Measurements from ENCODE around the gene NUDCD2.
A peak's percentile ranks its signal among the peaks of the same experiment; 100 is the strongest.
"Not testable (repeated sequence)": the region's sequence is repeated elsewhere in the genome, so short reads cannot be mapped to it uniquely, and the experiment has no call there.

NUDCD2 gene

DNA sequence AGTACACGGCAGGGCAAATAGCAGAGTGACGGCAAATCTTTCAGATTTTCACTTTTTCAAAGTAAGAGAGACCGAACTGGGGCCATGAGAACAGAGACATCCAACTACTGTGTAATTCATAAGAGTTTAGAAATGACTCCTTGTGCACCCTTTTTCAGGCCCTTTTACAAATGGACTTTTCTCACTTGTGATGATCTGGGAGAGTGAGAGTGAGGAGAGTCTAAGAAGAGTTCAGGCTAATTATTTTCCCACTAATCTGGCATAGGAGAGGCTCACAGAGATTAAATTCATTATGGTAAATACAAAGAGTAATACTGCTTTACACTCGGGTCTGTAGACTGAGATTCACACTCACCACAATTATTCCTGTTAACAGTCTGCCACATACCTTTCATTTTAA, 23.4 kb downstream of the NUDCD2 start:
- Histone ChIP-seq H3K36me3 (peaks cover 14% of the 10 kb centered on the region), H3K4me3 (ENCODE audit: low read depth in 1 of 2, low read length in 1 of 2) (peak overlapping the region in 1 of 2 experiments; percentile 97), H3K9me3 (no peaks in the 10 kb centered on the region), H3K4me1 (ENCODE audit: control insufficient read depth in 1 of 2, insufficient read depth in 1 of 2, low read depth in 1 of 2, low read length in 1 of 2) (peaks cover 19 to 22% of the 10 kb centered on the region in 2 experiments), H3K27ac (no peak overlapping the region), H3K27me3 (no peaks in the 10 kb centered on the region)
- TF ChIP-seq, protein P1, sequence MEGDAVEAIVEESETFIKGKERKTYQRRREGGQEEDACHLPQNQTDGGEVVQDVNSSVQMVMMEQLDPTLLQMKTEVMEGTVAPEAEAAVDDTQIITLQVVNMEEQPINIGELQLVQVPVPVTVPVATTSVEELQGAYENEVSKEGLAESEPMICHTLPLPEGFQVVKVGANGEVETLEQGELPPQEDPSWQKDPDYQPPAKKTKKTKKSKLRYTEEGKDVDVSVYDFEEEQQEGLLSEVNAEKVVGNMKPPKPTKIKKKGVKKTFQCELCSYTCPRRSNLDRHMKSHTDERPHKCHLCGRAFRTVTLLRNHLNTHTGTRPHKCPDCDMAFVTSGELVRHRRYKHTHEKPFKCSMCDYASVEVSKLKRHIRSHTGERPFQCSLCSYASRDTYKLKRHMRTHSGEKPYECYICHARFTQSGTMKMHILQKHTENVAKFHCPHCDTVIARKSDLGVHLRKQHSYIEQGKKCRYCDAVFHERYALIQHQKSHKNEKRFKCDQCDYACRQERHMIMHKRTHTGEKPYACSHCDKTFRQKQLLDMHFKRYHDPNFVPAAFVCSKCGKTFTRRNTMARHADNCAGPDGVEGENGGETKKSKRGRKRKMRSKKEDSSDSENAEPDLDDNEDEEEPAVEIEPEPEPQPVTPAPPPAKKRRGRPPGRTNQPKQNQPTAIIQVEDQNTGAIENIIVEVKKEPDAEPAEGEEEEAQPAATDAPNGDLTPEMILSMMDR (IDR thresholded peaks at IDR 0.05) = no peak

DNA sequence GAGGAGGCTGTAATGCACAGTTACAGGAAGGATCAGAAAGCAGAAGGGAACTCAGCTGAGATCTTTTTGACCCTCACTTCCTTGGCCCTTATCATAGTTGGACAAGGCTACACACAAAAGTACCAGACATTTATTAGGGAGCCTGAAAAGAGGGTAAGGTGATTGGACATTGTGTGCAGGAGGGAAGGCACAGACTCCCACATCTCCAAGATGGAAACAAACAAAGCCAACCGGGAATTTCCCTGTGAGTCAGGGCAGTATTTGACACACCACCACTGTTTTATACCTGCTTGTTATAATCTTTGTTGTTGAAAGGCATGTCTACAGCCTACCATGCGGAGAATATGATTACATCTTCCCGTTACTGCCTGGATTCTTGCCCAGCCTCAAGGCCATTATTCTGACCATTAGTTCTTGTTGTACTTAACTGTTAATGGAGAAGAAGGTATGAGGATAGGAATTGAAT, 25.5 kb downstream of the NUDCD2 start:
- Histone ChIP-seq H3K4me3 (ENCODE audit: low read depth in 1 of 2, low read length in 1 of 2) (no peak overlapping the region), H3K4me1 (ENCODE audit: control insufficient read depth in 1 of 2, insufficient read depth in 1 of 2, low read depth in 1 of 2, low read length in 1 of 2) (peaks cover 19 to 22% of the 10 kb centered on the region in 2 experiments), H3K27me3 (no peaks in the 10 kb centered on the region), H3K27ac (no peak overlapping the region), H3K9me3 (no peaks in the 10 kb centered on the region), H3K36me3 (no peaks in the 10 kb centered on the region)
- TF ChIP-seq, protein P1 (IDR thresholded peaks at IDR 0.05) = no peak

DNA sequence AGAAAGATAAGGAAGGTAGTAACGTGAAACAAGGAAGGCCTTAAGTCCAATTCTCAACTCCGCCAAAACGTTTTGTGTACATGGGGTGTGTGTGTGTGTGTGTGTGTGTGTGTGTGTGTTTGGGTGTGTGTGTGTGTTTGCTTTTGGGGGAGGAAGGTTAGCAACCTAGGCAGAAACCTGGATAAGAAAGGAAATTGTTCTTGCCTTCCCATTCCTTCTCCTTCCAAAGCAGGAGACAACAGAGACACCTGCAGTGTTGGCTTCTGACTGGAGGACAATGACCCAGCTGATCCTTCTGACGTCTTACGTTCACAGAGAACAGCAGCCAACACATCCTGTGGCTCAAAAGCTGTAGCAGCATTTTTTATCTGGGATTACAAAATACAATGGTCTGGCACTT, 26.6 kb downstream of the NUDCD2 start:
- Histone ChIP-seq H3K27ac (no peak overlapping the region), H3K27me3 (no peaks in the 10 kb centered on the region), H3K4me3 (ENCODE audit: low read depth in 1 of 2, low read length in 1 of 2) (no peak overlapping the region), H3K4me1 (ENCODE audit: control insufficient read depth in 1 of 2, insufficient read depth in 1 of 2, low read depth in 1 of 2, low read length in 1 of 2) (peaks cover 11 to 12% of the 10 kb centered on the region in 2 experiments), H3K9me3 (no peaks in the 10 kb centered on the region), H3K36me3 (no peaks in the 10 kb centered on the region)
- TF ChIP-seq, protein P1 (IDR thresholded peaks at IDR 0.05) = no peak

DNA sequence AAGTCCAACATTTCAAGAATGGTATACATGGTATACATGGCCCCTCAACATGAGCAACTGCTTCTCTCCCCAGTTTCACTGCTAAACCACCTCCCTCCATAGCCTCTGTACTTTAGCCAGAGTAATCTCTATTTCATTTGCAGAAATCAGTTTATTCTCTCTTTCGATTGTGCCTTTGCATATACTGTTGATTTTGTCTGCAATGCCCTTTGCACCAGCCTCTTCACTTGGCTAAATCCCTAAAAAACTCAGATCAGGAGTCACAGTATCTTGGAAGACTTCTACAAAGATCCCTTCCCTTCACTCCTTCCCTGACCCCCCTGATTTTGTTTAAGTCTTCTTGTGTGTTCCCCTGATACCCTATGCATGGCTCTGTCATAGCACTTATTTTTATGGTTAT, 27.4 kb downstream of the NUDCD2 start:
- Histone ChIP-seq H3K4me3 (ENCODE audit: low read depth in 1 of 2, low read length in 1 of 2) (no peak overlapping the region), H3K36me3 (no peaks in the 10 kb centered on the region), H3K27me3 (no peaks in the 10 kb centered on the region), H3K27ac (no peak overlapping the region), H3K4me1 (ENCODE audit: control insufficient read depth in 1 of 2, insufficient read depth in 1 of 2, low read depth in 1 of 2, low read length in 1 of 2) (peaks cover 5 to 6% of the 10 kb centered on the region in 2 experiments), H3K9me3 (no peaks in the 10 kb centered on the region)
- TF ChIP-seq, protein P1 (IDR thresholded peaks at IDR 0.05) = no peak

DNA sequence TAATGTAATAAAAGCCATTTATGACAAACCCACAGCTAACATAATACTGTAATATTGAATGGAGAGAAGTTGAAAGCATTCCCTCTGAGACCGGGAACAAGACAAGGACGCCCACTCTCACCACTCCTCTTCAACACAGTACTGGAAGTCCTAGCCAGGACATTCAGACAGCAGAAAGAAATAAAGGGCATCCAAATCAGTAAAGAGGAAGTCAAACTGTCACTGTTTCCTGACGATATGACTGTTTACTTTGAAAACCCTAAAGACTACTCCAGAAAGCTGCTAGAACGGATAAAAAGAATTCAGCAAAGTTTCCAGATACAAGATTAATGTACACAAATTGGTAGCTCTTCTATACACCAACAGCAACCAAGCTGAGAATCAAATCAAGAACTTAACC, 33.8 kb downstream of the NUDCD2 start:
- not testable (repeated sequence) for H3K27ac ChIP-seq

DNA sequence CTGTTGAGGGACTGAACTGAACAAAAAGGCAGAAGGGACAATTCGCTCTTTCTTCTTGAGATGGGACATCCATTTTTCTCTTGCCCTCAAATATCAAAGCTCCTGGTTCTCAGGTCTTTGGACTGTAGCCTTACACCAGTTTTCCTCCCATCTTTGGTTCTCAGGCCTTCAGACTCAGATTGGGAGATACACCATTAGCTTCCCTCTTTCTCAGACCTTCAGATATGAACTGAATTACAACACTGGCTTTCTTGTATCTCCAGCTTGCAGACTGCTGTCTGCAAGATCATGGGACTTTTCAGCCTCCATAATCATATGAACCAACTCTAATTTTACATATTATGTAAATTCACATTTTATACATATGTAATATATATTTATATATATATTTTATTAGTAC, 35.1 kb downstream of the NUDCD2 start:
- Histone ChIP-seq H3K27ac (no peak overlapping the region), H3K27me3 (no peaks in the 10 kb centered on the region), H3K4me1 (ENCODE audit: control insufficient read depth in 1 of 2, insufficient read depth in 1 of 2, low read depth in 1 of 2, low read length in 1 of 2) (no peaks in the 10 kb centered on the region), H3K4me3 (ENCODE audit: low read depth in 1 of 2, low read length in 1 of 2) (no peak overlapping the region), H3K9me3 (no peaks in the 10 kb centered on the region), H3K36me3 (no peaks in the 10 kb centered on the region)
- TF ChIP-seq, protein P1 (IDR thresholded peaks at IDR 0.05) = no peak

More for the DNA sequence above, 33.8 kb downstream of the NUDCD2 start:
- not testable (repeated sequence) for H3K4me1 ChIP-seq (ENCODE audit: control insufficient read depth in 1 of 2, insufficient read depth in 1 of 2, low read depth in 1 of 2, low read length in 1 of 2); H3K4me3 ChIP-seq (ENCODE audit: low read depth in 1 of 2, low read length in 1 of 2); H3K9me3 ChIP-seq; H3K36me3 ChIP-seq; H3K27me3 ChIP-seq

DNA sequence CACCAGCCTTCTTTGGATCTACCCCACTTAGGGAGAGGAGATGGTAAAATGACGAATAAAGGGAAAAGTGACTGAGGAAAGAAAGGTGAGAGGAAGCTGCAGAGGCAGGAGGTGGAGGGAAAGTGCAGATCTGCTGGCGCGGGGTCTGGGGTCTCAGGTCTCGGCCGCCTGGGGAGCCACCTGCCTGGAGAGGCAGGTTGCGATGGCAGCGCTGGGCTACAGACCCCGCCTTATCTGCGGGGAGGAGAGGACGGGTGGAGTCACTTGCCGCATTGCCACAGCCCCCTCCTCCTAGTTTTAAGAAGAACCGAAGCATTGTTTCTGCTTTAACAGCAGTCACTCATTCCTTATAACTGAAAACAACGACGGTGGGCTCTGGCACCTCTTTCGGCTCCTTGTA, 44.2 kb downstream of the NUDCD2 start:
- H3K4me1 ChIP-seq (ENCODE audit: control insufficient read depth in 1 of 2, insufficient read depth in 1 of 2, low read depth in 1 of 2, low read length in 1 of 2); H3K4me3 ChIP-seq (ENCODE audit: low read depth in 1 of 2, low read length in 1 of 2); H3K36me3 ChIP-seq; H3K9me3 ChIP-seq; H3K27ac ChIP-seq: not testable (repeated sequence)
- H3K27me3 ChIP-seq = peaks cover 26% of the 10 kb centered on the region

Measured in neutrophil (primary cell).